WTC11 (cell line): ENCODE data around the gene KRT36. TPM values are rescaled to one million over a fixed set of nuclear protein-coding genes. Genes with fewer than 3 reads are reported as not detected.

Experiments
- ATAC-seq: fragments of 200-7000 bp; cut with Tn5 transposase; 2 replicates; pipeline ENCODE4 v1.10.0; 2021; ENCODE audit warnings: mild to moderate bottlenecking, moderate library complexity
- CTCF ChIA-PET: fragments of 300-600 bp; sonication (Branson Sonifier 250); formaldehyde crosslinking; loops from one replicate; lab custom pipeline; 2021; ENCODE audit warnings: antibody characterized with exemption; lab: Charles Lee
- POLR2A ChIA-PET: fragments of 350-600 bp; sonication (Branson Sonifier 250); formaldehyde crosslinking; loops from one replicate; lab custom pipeline; 2021; ENCODE audit warnings: antibody characterized with exemption; lab: Charles Lee
- DNase-seq: peaks from one replicate; pipeline ENCODE4 v3.0.0; 2021; ENCODE audit warnings: low spot score
- H3K27ac Mint-ChIP-seq: 2 replicates; pipeline ENCODE4 v1.8.0; 2021; ENCODE audit warnings: mixed read lengths
- H3K27me3 Mint-ChIP-seq: 2 replicates; pipeline ENCODE4 v1.8.0; 2021; ENCODE audit warnings: low read depth, mild to moderate bottlenecking, moderate library complexity, mixed read lengths
- H3K36me3 Mint-ChIP-seq: 2 replicates; pipeline ENCODE4 v1.8.0; 2021; ENCODE audit warnings: mixed read lengths
- H3K4me1 Mint-ChIP-seq: 2 replicates; pipeline ENCODE4 v1.8.0; 2022; ENCODE audit warnings: mixed read lengths
- H3K4me3 Mint-ChIP-seq: 2 replicates; pipeline ENCODE4 v1.8.0; 2021; ENCODE audit warnings: mild to moderate bottlenecking, moderate library complexity, mixed read lengths
- H3K9me3 Mint-ChIP-seq: 2 replicates; pipeline ENCODE4 v1.8.0; 2021; ENCODE audit warnings: mixed read lengths
- ARID4B ChIP-seq: sonication (generic); formaldehyde crosslinking; IDR thresholded peaks from 2 replicates; pipeline ENCODE4 v1.8.0; 2023; ENCODE audit warnings: missing genetic modification reagents, mild to moderate bottlenecking, borderline replicate concordance
- ATF3 ChIP-seq: sonication (generic); formaldehyde crosslinking; conservative IDR thresholded peaks from 2 replicates; pipeline ENCODE4 v1.8.1; 2022; ENCODE audit warnings: mild to moderate bottlenecking, missing genetic modification reagents
- E2F1 ChIP-seq: sonication (generic); formaldehyde crosslinking; IDR thresholded peaks from 2 replicates; pipeline ENCODE4 v1.8.0; 2022; ENCODE audit warnings: mild to moderate bottlenecking, missing genetic modification reagents
- ELF4 ChIP-seq: sonication (generic); formaldehyde crosslinking; IDR thresholded peaks from 2 replicates; pipeline ENCODE4 v1.8.1; 2022; ENCODE audit warnings: low read depth, mild to moderate bottlenecking, moderate library complexity, missing genetic modification reagents
- ESRRA ChIP-seq: sonication (generic); formaldehyde crosslinking; IDR thresholded peaks from 2 replicates; pipeline ENCODE4 v1.8.1; 2022; ENCODE audit warnings: mild to moderate bottlenecking, missing genetic modification reagents, borderline replicate concordance
- IRF1 ChIP-seq: sonication (generic); formaldehyde crosslinking; IDR thresholded peaks from 2 replicates; pipeline ENCODE4 v1.8.0; 2023; ENCODE audit warnings: missing genetic modification reagents
- KAT7 ChIP-seq: sonication (generic); formaldehyde crosslinking; IDR thresholded peaks from 2 replicates; pipeline ENCODE4 v1.8.1; 2023; ENCODE audit warnings: missing genetic modification reagents, mild to moderate bottlenecking, borderline replicate concordance
- MYBL2 ChIP-seq: sonication (generic); formaldehyde crosslinking; IDR thresholded peaks from 2 replicates; pipeline ENCODE4 v1.8.1; 2023; ENCODE audit warnings: mild to moderate bottlenecking, moderate library complexity, missing genetic modification reagents
- NFE2L1 ChIP-seq: sonication (generic); formaldehyde crosslinking; IDR thresholded peaks from 2 replicates; pipeline ENCODE4 v1.8.1; 2023; ENCODE audit warnings: missing genetic modification reagents
- PRDM15 ChIP-seq: sonication (generic); formaldehyde crosslinking; IDR thresholded peaks from 2 replicates; pipeline ENCODE4 v1.8.0; 2022; ENCODE audit warnings: missing genetic modification reagents
- USF1 ChIP-seq: sonication (generic); formaldehyde crosslinking; IDR thresholded peaks from 2 replicates; pipeline ENCODE4 v1.8.0; 2022; ENCODE audit warnings: mild to moderate bottlenecking, missing genetic modification reagents
- ZBTB21 ChIP-seq: sonication (generic); formaldehyde crosslinking; IDR thresholded peaks from 2 replicates; pipeline ENCODE4 v1.8.1; 2023; ENCODE audit warnings: mild to moderate bottlenecking, missing genetic modification reagents, borderline replicate concordance
- ZNF219 ChIP-seq: sonication (generic); formaldehyde crosslinking; IDR thresholded peaks from 2 replicates; pipeline ENCODE4 v1.8.0; 2023; ENCODE audit warnings: missing genetic modification reagents, mild to moderate bottlenecking, borderline replicate concordance
- ZNF281 ChIP-seq: sonication (generic); formaldehyde crosslinking; IDR thresholded peaks from 2 replicates; pipeline ENCODE4 v1.8.0; 2023; ENCODE audit warnings: mild to moderate bottlenecking, missing genetic modification reagents
- total RNA-seq: library from RNA; stranded (reverse); gene quantifications from 3 replicates; pipeline ENCODE4 v1.2.3, GENCODE V29; 2021

KRT36 gene
- total RNA-seq, 1 experiment from 2014 or later = not detected

- no peak for TF ChIP-seq E2F1 (CRISPR knock-in tag)
- no peak for TF ChIP-seq ZBTB21 (CRISPR knock-in tag)
These were observed 45.1 kb downstream of the KRT36 start (continued) for GRCh38 chr17:41444640-41445039.

GRCh38 chr17:41444186-41444585 is 45.5 kb downstream of the KRT36 start:
- DNase-seq = no peak
- Mint-ChIP-seq H3K4me3 (no peak overlapping the region), H3K36me3 (no peaks in the 10 kb centered on the region), H3K4me1 (0 out of 2 replicates have a peak, but pooled peaks cover 4% of the 10 kb centered on the region), H3K27me3 (peaks cover 9% of the 10 kb centered on the region)
- CTCF ChIA-PET = interaction anchor here (1.0 to 1.5 kb wide), 2 partner anchors 27 to 105 kb away, joined by 6 to 9 read pairs; no protein-coding TSS in a partner anchor
- POLR2A ChIA-PET = no interaction called here
- no peak for ATAC-seq
- TF ChIP-seq IRF1 (CRISPR knock-in tag) = no peak
- TF ChIP-seq NFE2L1 (CRISPR knock-in tag) = no peak
- no peak for TF ChIP-seq ZNF281
- TF ChIP-seq, all 79 proteins: peak for 0
- H3K9me3 Mint-ChIP-seq = peaks cover 7% of the 10 kb centered on the region
- H3K27ac Mint-ChIP-seq = no peak overlapping the region

GRCh38 chr17:41442739-41443138 is 47.0 kb downstream of the KRT36 start:
- Mint-ChIP-seq H3K27ac (no peak overlapping the region), H3K36me3 (no peaks in the 10 kb centered on the region), H3K9me3 (peaks cover 7% of the 10 kb centered on the region), H3K27me3 (peaks cover 9% of the 10 kb centered on the region), H3K4me3 (no peak overlapping the region), H3K4me1 (0 out of 2 replicates have a peak, but pooled peaks cover 4% of the 10 kb centered on the region)
- ChIA-PET CTCF (interaction anchor here (1.5 kb wide), 1 partner anchor 106 kb away, joined by 6 read pairs; no protein-coding TSS in a partner anchor), POLR2A (no interaction called here)
- DNase-seq = no peak
- ATAC-seq = no peak
- no peak for TF ChIP-seq ARID4B (CRISPR knock-in tag)
- TF ChIP-seq ESRRA (CRISPR knock-in tag) = no peak
- TF ChIP-seq ELF4 (CRISPR knock-in tag) = no peak
- no peak for TF ChIP-seq USF1 (CRISPR knock-in tag)
- no peak for TF ChIP-seq ZNF219 (CRISPR knock-in tag)
- TF ChIP-seq ATF3 = no peak
- TF ChIP-seq MYBL2 (CRISPR knock-in tag) = no peak
- no peak for TF ChIP-seq PRDM15 (CRISPR knock-in tag)
- no peak for TF ChIP-seq KAT7 (CRISPR knock-in tag)
